G401 (cell line): ENCODE results near the gene PTRHD1. TPM values are rescaled to one million over a fixed set of nuclear protein-coding genes. Genes with fewer than 3 reads are reported as not detected.
"Not testable (repeated sequence)": the region's sequence is repeated elsewhere in the genome, so short reads cannot be mapped to it uniquely, and the experiment has no call there.

Experiments
- DNase-seq: peaks from one replicate; pipeline ENCODE4 v3.0.0-alpha.2; 2015; ENCODE audit warnings: low spot score
- in situ Hi-C: cut with HindIII; loops from 2 replicates; pipeline ENCODE4 v1.10.0; 2016; ENCODE audit warnings: low sequenced_read_pairs, mixed read lengths
- total RNA-seq: library from RNA; depleted of rRNA; stranded (reverse); fragments of >200 nt; shearing (Covaris generic); gene quantifications from 2 replicates; pipeline ENCODE4 v1.2.3, GENCODE V29; 2014

The PTRHD1 gene
- total RNA-seq, 1 experiment from 2014 or later: 53.8 TPM

- no peak for DNase-seq
- in situ Hi-C loops: no loop called here
These were observed 23.7 kb upstream of the PTRHD1 start for GRCh38 chr2:24816884-24817283.

- DNase-seq: no peak
- in situ Hi-C loops: no loop called here
These were observed 23.2 kb upstream of the PTRHD1 start for GRCh38 chr2:24816404-24816803.

- DNase-seq: no peak
- in situ Hi-C loops: no loop called here
These were observed 22.0 kb upstream of the PTRHD1 start for GRCh38 chr2:24815171-24815570.

GRCh38 chr2:24814516-24814915 lies 21.3 kb upstream of the PTRHD1 start:
- in situ Hi-C loops: no loop called here
- DNase-seq: no peak

GRCh38 chr2:24813691-24814137 lies 20.5 kb upstream of the PTRHD1 start:
- in situ Hi-C loops: no loop called here
- no peak for DNase-seq

- in situ Hi-C loops: no loop called here
- DNase-seq: no peak
These were observed 16.3 kb upstream of the PTRHD1 start for GRCh38 chr2:24809316-24810007.

GRCh38 chr2:24806661-24807036 lies 13.5 kb upstream of the PTRHD1 start:
- DNase-seq: no peak
- in situ Hi-C loops: no loop called here

- in situ Hi-C loops, DNase-seq: not testable (repeated sequence)
These were observed 12.8 kb upstream of the PTRHD1 start for GRCh38 chr2:24805811-24806660.

- in situ Hi-C loops, DNase-seq: not testable (repeated sequence)
These were observed 7.3 kb upstream of the PTRHD1 start for GRCh38 chr2:24800487-24800886.

GRCh38 chr2:24797644-24798043 lies 4.5 kb upstream of the PTRHD1 start:
- in situ Hi-C loops: no loop called here

GRCh38 chr2:24793761-24794435 lies 707 bp upstream of the PTRHD1 start:
- in situ Hi-C loops: no loop called here
- no peak for DNase-seq

More at GRCh38 chr2:24797644-24798043, 4.5 kb upstream of the PTRHD1 start:
- no peak for DNase-seq

- no peak for DNase-seq
- in situ Hi-C loops: no loop called here
These were observed 683 bp downstream of the PTRHD1 start for GRCh38 chr2:24792542-24792873.

GRCh38 chr2:24791452-24791851 lies 1.7 kb downstream of the PTRHD1 start:
- in situ Hi-C loops: no loop called here
- no peak for DNase-seq

GRCh38 chr2:24788816-24789215 lies 4.4 kb downstream of the PTRHD1 start:
- in situ Hi-C loops: no loop called here
- DNase-seq: no peak

- in situ Hi-C loops: no loop called here
- DNase-seq: no peak
These were observed 5.7 kb downstream of the PTRHD1 start for GRCh38 chr2:24787532-24787931.

- DNase-seq: no peak
- in situ Hi-C loops: no loop called here
These were observed 7.4 kb downstream of the PTRHD1 start for GRCh38 chr2:24785671-24786321.

- in situ Hi-C loops: no loop called here
- no peak for DNase-seq
These were observed 9.6 kb downstream of the PTRHD1 start for GRCh38 chr2:24783641-24784040.

GRCh38 chr2:24779116-24779515 lies 14.1 kb downstream of the PTRHD1 start:
- DNase-seq: no peak
- in situ Hi-C loops: no loop called here

- DNase-seq: no peak
- in situ Hi-C loops: no loop called here
These were observed 18.8 kb downstream of the PTRHD1 start for GRCh38 chr2:24774373-24774772.
